Dermis microvascular lymphatic vessel endothelial cell (primary cell): ENCODE measurements around the gene CHD8. TPM values are rescaled to one million over a fixed set of nuclear protein-coding genes. Genes with fewer than 3 reads are reported as not detected.

Experiments used
- DNase-seq, 2 donors: peaks; one replicate each; pipeline versions ENCODE4 v3.0.0 to v3.0.0-alpha.2; 2010; ENCODE audit warnings: low read depth in 2 of 2
- total RNA-seq: library from RNA; depleted of rRNA; stranded (reverse); fragments of >200 nt; gene quantifications from 2 replicates; pipeline ENCODE4 v1.2.1, GENCODE V29; 2014

CHD8 gene
- total RNA-seq, 1 donor from 2014 or later = 40.8 TPM

DNA sequence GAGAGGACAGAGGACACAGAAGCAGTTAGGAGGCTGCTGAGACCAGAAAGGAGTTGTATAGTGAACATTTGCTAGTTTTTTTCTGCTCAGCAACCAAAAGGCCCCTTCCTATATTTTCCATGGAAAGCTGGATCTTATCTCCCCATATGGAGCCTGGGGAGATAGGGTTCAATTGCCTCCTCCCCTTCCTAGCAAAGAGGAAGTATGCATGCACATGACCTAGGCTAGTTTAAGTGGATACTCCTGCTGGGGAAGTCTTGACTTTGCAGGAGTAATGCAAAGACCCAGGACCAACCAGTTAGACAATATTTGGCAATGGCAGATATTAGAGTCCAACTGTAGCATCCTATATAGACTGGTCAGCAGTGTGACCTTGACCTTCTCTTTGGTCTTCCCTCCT is 15.1 kb downstream of the CHD8 start:
- DNase-seq = no peak

- peak; percentile 97 to 99 for DNase-seq
Measured at GRCh38 chr14:21437063-21437901, 18.6 kb downstream of the CHD8 start.

GRCh38 chr14:21436567-21437062 is 19.3 kb downstream of the CHD8 start:
- no peak for DNase-seq

GRCh38 chr14:21431126-21431525 is 24.8 kb downstream of the CHD8 start:
- DNase-seq = no peak

DNA sequence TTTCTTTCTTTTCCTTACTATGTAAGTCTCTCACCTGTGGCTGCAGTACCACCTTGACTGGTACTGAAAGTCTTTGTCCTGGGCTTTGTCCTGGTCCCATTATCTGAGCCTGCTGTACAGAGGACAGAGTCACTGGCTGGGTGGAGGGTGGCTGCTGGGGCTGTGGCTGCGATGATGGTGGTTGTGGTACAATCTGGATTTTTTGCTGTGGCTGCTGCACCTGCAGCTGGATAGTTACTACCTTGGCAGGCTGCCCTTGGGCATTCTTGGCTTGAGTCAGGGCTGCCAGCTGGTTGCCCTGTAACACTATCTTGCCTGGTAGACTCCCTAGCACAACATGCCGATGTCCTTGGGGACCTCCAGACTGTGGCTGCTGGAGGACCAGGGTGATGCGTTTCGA is 27.0 kb downstream of the CHD8 start:
- DNase-seq = no peak

GRCh38 chr14:21426692-21427091 is 29.2 kb downstream of the CHD8 start:
- no peak for DNase-seq

DNA sequence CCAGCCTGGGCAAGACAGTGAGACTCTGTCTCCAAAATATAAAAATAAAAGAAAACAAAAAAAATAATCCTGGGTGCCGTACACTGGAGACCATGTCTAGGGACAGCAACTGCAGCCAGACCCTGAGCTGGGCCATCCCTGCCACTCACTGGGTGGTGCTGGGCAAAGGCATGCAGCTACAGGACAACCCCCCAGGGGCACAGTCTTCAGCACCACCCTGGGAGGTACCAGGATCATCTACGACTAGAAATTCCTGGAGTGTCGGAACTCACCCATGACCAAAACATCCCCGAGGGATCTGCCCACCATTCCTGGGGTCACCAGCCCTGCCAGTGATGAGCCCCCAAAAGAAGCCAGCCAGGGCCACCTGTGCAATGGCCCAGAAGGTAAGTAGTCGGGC is 36.4 kb downstream of the CHD8 start:
- DNase-seq = no peak

DNA sequence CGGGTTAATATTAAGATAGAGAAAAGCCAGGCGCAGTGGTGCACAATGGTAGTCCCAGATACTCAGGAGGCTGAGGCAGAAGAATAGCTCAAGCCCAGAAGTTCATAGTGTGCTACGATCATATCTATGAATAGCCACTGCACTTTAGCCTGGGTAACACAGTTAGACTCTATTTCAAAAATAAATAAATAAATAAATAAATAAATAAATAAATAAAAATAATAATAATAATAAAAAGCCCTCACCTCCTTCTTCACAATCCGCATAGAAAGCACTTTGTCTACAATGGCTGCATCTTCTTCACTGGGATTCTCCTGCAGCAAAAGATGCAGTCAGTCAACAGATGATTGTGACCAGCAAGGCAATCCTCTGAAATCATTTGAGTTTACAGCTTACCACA is 40.6 kb downstream of the CHD8 start:
- no peak for DNase-seq

GRCh38 chr14:21414137-21414631 is 41.7 kb downstream of the CHD8 start:
- no peak for DNase-seq

GRCh38 chr14:21408147-21408546 is 47.8 kb downstream of the CHD8 start:
- peak in 1 of 2 donors; percentile 30 for DNase-seq

DNA sequence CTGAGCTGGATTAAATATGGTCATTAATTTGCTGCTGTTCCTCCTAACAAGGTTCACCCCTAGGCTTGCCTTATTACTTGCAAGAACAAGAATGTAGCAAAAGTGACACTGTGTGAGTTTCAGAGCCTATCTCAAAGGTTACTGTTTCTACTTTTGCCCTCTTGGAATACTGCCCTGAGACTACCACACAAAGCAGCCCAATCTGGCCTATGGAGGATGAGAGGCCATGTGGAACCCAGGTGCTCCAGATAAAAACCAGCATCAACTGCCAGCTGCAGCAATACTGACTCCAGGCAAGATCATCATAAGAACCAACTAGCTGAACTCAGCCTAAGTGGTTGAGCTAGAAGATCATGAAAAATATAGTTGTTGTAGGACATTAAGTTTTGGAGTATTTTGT is 49.7 kb downstream of the CHD8 start:
- no peak for DNase-seq

DNA sequence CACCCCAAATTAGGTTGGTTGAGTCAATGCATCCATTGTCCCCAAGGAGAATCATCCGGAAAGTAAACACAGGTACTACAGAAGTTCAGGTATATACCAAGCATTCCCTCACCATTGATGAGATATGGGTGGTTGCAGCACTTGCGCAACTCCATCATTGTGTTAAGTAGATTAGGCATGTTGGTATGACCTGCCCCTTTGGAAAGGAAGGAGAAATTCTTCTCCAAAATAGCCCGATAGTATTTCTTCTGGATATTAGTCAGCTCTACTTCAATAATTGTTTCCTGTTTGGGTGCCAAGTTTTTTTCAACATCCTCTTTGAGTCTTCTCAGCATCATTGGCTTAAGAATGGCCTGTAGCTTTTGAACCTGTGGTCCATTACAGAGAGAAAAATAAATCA is 50.8 kb downstream of the CHD8 start:
- peak in 1 of 2 donors; percentile 65 for DNase-seq

DNA sequence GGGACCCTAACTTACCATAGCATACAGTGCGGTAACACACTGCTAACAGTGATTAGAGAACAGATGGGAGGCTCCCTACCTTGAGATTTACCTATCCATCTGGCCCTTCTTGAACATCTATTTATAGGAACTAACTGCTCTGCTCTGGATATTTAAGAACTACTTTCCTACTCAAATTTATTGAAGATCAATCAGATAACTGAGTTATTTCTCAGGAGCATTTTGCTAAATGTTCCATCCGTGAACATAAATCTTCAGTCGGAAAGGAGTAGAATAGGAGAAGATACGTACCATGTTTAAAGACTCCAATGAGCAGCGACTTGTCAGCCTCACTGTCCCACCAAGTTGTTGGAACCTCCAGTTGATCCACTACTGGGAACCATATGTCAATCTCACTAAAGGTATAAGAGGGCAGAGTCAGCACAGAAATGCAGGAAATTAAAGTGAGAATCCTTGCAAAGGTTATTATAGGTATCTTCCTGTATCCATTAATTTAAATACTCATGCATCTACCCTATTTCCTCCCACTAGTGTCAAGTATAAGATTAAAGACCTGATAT is 56.5 kb downstream of the CHD8 start:
- DNase-seq = no peak

DNA sequence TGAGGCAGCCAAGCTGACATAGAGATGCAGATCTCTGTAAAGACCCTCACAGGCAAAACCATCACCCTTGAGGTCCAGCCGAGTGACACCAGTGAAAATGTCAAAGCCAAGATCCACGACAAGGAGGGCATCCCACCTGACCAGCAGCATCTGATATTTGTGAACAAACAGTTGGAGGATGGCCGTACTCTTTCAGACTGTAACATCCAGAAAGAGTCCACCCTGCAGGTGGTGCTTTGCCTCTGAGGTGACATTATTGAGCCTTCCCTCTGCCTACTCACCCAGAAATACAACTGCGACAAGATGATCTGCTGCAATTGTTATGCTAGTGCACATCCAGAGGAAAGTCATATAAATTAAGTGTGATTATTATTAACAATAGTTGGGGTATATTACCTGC is 57.0 kb downstream of the CHD8 start:
- no peak for DNase-seq

DNA sequence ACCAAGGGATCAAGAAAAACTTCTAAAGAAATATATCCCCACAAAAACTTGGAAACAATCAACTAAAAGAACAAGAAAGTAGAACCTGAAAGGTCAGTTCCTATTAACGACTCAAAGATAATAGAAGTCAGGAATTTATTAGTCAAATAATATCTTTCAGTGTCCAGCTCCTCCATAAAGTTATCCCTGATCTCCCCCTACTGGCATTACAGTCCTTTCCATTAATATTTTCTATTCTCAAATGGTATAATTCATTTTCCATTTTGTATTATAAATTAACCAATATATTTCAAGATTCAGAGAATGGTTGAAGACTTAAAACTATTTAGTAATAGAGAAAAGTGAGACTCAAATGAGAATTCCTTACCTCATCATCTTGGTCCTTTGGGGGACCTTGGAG is 60.5 kb downstream of the CHD8 start:
- no peak for DNase-seq

- DNase-seq = no peak
Measured at GRCh38 chr14:21385188-21385904, 70.6 kb downstream of the CHD8 start.

GRCh38 chr14:21384494-21384851 is 71.5 kb downstream of the CHD8 start:
- no peak for DNase-seq

GRCh38 chr14:21383848-21384493 is 72.0 kb downstream of the CHD8 start, which contains the start of gene SUPT16H:
Gene SUPT16H (minus strand): TSS chr14:21384019. CDS start chr14:21383927, 92 bp downstream.
- DNase-seq = peak; percentile 84 to 96

- peak in 1 of 2 donors; percentile 55 for DNase-seq
Measured at GRCh38 chr14:21382886-21383847, 72.8 kb downstream of the CHD8 start.

- DNase-seq = no peak
Measured at GRCh38 chr14:21382095-21382494, 73.8 kb downstream of the CHD8 start.
